Measurements from ENCODE around the gene CA5A. TPM values are rescaled to one million over a fixed set of nuclear protein-coding genes. Genes with fewer than 3 reads are reported as not detected.
"Not testable (repeated sequence)": the region's sequence is repeated elsewhere in the genome, so short reads cannot be mapped to it uniquely, and the experiment has no call there.

The CA5A gene
- total and polyA plus RNA-seq, 2 of the 13 experiments (the other 11 are each of a cell fraction or from before 2014, with no cell fraction given), result 66.8 to 106 TPM

DNA sequence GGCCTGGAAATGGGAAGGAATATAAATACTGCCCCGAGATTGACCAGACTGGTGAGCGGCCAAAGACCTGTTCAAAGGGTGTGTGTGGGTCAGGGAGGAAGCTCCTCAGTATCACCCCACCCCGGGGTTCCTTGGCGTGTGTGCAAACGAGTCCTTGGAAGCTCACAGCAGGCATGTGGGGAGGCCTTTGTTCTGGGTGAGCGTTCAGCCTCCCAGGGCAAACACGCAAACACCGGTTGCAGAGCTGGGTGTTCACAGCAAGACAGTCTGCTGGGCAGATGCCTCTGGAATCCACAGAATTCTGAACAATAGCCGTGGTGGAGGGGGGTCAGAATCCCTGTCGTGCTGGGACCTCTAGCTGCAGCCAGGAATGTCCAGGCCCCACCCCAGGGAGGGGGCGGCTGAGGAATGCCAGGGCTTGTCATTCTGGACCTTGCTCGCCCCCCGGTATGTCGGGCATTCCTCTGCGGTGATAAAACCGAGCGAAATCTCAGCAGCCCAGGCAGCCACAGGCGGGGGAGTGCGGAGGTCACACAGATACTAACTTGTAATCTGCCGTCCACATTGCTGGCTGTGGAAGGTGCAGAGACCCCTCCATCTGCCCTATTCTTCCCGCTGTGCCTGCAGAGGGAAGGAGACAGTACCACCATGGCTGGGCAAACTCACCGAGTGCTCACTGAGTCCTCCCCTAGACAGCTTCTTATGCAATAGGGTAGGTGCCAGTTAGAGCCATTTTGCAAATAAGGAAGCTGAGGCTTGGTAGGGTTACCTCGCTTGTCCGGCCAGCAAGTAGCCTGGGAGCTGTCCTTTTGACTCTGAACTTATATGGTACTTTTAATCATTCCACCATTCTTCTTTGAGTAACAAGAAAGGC is 65.7 kb downstream of the CA5A start (continued):
- TF ChIP-seq, protein P1, sequence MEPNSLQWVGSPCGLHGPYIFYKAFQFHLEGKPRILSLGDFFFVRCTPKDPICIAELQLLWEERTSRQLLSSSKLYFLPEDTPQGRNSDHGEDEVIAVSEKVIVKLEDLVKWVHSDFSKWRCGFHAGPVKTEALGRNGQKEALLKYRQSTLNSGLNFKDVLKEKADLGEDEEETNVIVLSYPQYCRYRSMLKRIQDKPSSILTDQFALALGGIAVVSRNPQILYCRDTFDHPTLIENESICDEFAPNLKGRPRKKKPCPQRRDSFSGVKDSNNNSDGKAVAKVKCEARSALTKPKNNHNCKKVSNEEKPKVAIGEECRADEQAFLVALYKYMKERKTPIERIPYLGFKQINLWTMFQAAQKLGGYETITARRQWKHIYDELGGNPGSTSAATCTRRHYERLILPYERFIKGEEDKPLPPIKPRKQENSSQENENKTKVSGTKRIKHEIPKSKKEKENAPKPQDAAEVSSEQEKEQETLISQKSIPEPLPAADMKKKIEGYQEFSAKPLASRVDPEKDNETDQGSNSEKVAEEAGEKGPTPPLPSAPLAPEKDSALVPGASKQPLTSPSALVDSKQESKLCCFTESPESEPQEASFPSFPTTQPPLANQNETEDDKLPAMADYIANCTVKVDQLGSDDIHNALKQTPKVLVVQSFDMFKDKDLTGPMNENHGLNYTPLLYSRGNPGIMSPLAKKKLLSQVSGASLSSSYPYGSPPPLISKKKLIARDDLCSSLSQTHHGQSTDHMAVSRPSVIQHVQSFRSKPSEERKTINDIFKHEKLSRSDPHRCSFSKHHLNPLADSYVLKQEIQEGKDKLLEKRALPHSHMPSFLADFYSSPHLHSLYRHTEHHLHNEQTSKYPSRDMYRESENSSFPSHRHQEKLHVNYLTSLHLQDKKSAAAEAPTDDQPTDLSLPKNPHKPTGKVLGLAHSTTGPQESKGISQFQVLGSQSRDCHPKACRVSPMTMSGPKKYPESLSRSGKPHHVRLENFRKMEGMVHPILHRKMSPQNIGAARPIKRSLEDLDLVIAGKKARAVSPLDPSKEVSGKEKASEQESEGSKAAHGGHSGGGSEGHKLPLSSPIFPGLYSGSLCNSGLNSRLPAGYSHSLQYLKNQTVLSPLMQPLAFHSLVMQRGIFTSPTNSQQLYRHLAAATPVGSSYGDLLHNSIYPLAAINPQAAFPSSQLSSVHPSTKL (CRISPR knock-in tag; IDR thresholded peaks at IDR 0.05), result peak; percentile 97
- peak; percentile 43; the same call in 1 of the 2 replicates for TF ChIP-seq RBFOX2 (IDR thresholded peaks at IDR 0.05; ENCODE audit: low read depth, low read length)
- peak; percentile 100 for TF ChIP-seq PHF21A (CRISPR knock-in tag; IDR thresholded peaks at IDR 0.05)
- TF ChIP-seq FOXA3 (CRISPR knock-in tag; IDR thresholded peaks at IDR 0.05), result peak; percentile 85
- peak; percentile 57; the same call in 1 of the 2 replicates for TF ChIP-seq FOXK2 (IDR thresholded peaks at IDR 0.05)
- peak; percentile 76 for TF ChIP-seq ETV5 (CRISPR knock-in tag; IDR thresholded peaks at IDR 0.05; ENCODE audit: borderline replicate concordance)
- peak; percentile 83; the same call in 1 of the 2 replicates for TF ChIP-seq GLI4 (CRISPR knock-in tag; IDR thresholded peaks at IDR 0.05; ENCODE audit: borderline replicate concordance)
- TF ChIP-seq ZNF333 (CRISPR knock-in tag; IDR thresholded peaks at IDR 0.05; ENCODE audit: borderline replicate concordance), result 0 out of 2 replicates have a peak, but pooled peaks have one; percentile 62
- not testable (repeated sequence) for TF ChIP-seq FOXP1 (IDR thresholded peaks at IDR 0.05)
- peak; percentile 68 for TF ChIP-seq FOXP1 (CRISPR knock-in tag; IDR thresholded peaks at IDR 0.05)
- peak; percentile 94 for TF ChIP-seq FOSL2 (CRISPR knock-in tag; IDR thresholded peaks at IDR 0.05)
- TF ChIP-seq, protein P2, sequence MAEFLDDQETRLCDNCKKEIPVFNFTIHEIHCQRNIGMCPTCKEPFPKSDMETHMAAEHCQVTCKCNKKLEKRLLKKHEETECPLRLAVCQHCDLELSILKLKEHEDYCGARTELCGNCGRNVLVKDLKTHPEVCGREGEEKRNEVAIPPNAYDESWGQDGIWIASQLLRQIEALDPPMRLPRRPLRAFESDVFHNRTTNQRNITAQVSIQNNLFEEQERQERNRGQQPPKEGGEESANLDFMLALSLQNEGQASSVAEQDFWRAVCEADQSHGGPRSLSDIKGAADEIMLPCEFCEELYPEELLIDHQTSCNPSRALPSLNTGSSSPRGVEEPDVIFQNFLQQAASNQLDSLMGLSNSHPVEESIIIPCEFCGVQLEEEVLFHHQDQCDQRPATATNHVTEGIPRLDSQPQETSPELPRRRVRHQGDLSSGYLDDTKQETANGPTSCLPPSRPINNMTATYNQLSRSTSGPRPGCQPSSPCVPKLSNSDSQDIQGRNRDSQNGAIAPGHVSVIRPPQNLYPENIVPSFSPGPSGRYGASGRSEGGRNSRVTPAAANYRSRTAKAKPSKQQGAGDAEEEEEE (CRISPR knock-in tag; IDR thresholded peaks at IDR 0.05; ENCODE audit: borderline replicate concordance), result 0 out of 2 replicates have a peak, but pooled peaks have one; percentile 33
- TF ChIP-seq, protein P3, sequence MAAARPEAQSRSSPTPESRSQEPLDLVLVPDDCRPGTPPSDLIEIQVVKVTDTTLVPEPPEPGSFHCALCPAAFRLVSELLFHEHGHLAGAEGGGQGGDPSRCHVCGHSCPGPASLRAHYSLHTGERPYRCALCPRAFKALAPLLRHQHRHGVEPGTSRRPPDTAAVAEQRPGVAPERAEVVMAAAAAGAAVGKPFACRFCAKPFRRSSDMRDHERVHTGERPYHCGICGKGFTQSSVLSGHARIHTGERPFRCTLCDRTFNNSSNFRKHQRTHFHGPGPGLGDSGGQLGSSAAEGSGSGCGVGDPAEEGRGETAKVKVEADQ (CRISPR knock-in tag; IDR thresholded peaks at IDR 0.05; ENCODE audit: borderline replicate concordance), result peak; percentile 87; the same call in 1 of the 2 replicates
- peak; percentile 97 for TF ChIP-seq HDAC1 (CRISPR knock-in tag; IDR thresholded peaks at IDR 0.05)
- TF ChIP-seq, protein P4, sequence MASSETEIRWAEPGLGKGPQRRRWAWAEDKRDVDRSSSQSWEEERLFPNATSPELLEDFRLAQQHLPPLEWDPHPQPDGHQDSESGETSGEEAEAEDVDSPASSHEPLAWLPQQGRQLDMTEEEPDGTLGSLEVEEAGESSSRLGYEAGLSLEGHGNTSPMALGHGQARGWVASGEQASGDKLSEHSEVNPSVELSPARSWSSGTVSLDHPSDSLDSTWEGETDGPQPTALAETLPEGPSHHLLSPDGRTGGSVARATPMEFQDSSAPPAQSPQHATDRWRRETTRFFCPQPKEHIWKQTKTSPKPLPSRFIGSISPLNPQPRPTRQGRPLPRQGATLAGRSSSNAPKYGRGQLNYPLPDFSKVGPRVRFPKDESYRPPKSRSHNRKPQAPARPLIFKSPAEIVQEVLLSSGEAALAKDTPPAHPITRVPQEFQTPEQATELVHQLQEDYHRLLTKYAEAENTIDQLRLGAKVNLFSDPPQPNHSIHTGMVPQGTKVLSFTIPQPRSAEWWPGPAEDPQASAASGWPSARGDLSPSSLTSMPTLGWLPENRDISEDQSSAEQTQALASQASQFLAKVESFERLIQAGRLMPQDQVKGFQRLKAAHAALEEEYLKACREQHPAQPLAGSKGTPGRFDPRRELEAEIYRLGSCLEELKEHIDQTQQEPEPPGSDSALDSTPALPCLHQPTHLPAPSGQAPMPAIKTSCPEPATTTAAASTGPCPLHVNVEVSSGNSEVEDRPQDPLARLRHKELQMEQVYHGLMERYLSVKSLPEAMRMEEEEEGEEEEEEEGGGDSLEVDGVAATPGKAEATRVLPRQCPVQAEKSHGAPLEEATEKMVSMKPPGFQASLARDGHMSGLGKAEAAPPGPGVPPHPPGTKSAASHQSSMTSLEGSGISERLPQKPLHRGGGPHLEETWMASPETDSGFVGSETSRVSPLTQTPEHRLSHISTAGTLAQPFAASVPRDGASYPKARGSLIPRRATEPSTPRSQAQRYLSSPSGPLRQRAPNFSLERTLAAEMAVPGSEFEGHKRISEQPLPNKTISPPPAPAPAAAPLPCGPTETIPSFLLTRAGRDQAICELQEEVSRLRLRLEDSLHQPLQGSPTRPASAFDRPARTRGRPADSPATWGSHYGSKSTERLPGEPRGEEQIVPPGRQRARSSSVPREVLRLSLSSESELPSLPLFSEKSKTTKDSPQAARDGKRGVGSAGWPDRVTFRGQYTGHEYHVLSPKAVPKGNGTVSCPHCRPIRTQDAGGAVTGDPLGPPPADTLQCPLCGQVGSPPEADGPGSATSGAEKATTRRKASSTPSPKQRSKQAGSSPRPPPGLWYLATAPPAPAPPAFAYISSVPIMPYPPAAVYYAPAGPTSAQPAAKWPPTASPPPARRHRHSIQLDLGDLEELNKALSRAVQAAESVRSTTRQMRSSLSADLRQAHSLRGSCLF (CRISPR knock-in tag; IDR thresholded peaks at IDR 0.05; ENCODE audit: borderline replicate concordance), result 0 out of 2 replicates have a peak, but pooled peaks have one; percentile 28
